Body of pancreas (tissue), 4 donors: ENCODE data around the gene C1orf74. TPM values are rescaled to one million over a fixed set of nuclear protein-coding genes. Genes with fewer than 3 reads are reported as not detected.

Source experiments
- ATAC-seq: fragments of 150-250 bp; one replicate; pipeline ENCODE4 v1.9.1; 2016
- DNase-seq, 4 donors: peaks; one replicate each; pipeline ENCODE4 v3.0.0-alpha.2; 2019
- H3K27ac ChIP-seq, 4 donors: fragments of 200-600 bp; sonication (generic); 1 replicate in 3 of 4; 2 replicates in 1 of 4; pipeline versions ENCODE4 v1.5.1 to v1.6.1; 2016 to 2019; ENCODE audit warnings: mild to moderate bottlenecking in 1 of 4, mixed read lengths in 1 of 4, moderate library complexity in 1 of 4
- H3K27me3 ChIP-seq, 2 donors: fragments of 200-600 bp; sonication (generic); one replicate each; pipeline ENCODE4 v1.6.0; 2016; ENCODE audit warnings: mild to moderate bottlenecking in 1 of 2
- H3K36me3 ChIP-seq, 2 donors: fragments of 200-600 bp; sonication (generic); replicated peaks in 1 of 2; 2 replicates each; pipeline ENCODE4 v1.5.1; 2016; ENCODE audit warnings: low read depth in 2 of 2; ENCODE audit not compliant: insufficient read depth in 1 of 2
- H3K4me1 ChIP-seq: fragments of 200-600 bp; sonication (generic); one replicate; pipeline ENCODE4 v1.6.0; 2016
- H3K4me3 ChIP-seq, 2 donors: fragments of 200-600 bp; sonication (generic); 1 replicate in 1 of 2; 2 replicates in 1 of 2; pipeline ENCODE4 v1.5.1; 2016 to 2019
- H3K9me3 ChIP-seq, 3 donors: fragments of 200-600 bp; sonication (generic); 1 replicate in 2 of 3; 2 replicates in 1 of 3; pipeline ENCODE4 v1.5.1; 2016
- POLR2A ChIP-seq, 3 donors: fragments of 450-650 bp; IDR thresholded peaks; one replicate each; pipeline ENCODE4 v1.6.1; 2016; ENCODE audit warnings: antibody characterized with exemption in 3 of 3, mild to moderate bottlenecking in 2 of 3
- whole genome bisulfite sequencing, 2 donors: methylation state at CpG; one replicate each; pipeline ENCODE4 v1.1.5; 2017; 5-methylcytosine and 5-hydroxymethylcytosine counted together
- intact Hi-C: fragments of 100-400 bp; cut with DNase I; formaldehyde crosslinking; loops from one replicate; pipeline ENCODE4 v1.15.1; 2023
- total RNA-seq, 2 donors: library from RNA; depleted of rRNA; stranded (reverse); fragments of >200 nt; gene quantifications; one replicate each; pipeline ENCODE4 v1.1.0, GENCODE V29; 2016
- TF ChIP-seq, protein P1 (sequence below), 7 experiments: fragments of 450-650 bp in 4 of 7; fragments of 200-600 bp in 3 of 7; sonication (generic) in 3 of 7; IDR thresholded peaks; one replicate each; pipeline ENCODE4 v1.5.1; 2016 to 2019; ENCODE audit warnings: antibody characterized with exemption in 7 of 7

The C1orf74 gene
- total RNA-seq, 2 donors from 2014 or later, result 0.33 to 1.0 TPM

DNA sequence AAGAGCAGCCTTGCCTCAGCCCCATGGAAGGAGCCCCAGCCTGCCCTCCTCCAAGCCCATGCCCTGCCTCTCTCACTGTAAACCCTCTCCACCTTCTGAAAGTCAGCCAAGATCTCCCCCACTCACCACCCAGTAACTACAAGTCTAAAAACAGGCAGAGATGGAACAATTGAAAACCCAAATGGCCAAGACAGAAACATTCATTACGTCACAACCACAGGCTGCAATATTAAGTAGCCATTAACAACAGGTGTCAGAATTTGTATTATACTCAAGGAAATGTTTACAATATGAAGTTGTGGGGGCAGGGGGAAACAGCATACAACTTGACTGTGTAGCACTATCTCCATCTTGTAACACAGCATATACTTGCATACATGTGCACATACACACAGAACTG lies 19.2 kb upstream of the C1orf74 start:
- DNase-seq (no peak), ATAC-seq (no peak)
- Histone ChIP-seq H3K36me3 (peaks cover 0 to 2% of the 10 kb centered on the region in 2 donors), H3K27ac (peak overlapping the region in 2 of 4 donors; percentile 76 to 80), H3K9me3 (no peaks in the 10 kb centered on the region), H3K27me3 (no peaks in the 10 kb centered on the region), H3K4me3 (no peak overlapping the region), H3K4me1 (peaks cover 52% of the 10 kb centered on the region)
- TF ChIP-seq POLR2A (IDR thresholded peaks at IDR 0.05), result no peak
- TF ChIP-seq, protein P1, sequence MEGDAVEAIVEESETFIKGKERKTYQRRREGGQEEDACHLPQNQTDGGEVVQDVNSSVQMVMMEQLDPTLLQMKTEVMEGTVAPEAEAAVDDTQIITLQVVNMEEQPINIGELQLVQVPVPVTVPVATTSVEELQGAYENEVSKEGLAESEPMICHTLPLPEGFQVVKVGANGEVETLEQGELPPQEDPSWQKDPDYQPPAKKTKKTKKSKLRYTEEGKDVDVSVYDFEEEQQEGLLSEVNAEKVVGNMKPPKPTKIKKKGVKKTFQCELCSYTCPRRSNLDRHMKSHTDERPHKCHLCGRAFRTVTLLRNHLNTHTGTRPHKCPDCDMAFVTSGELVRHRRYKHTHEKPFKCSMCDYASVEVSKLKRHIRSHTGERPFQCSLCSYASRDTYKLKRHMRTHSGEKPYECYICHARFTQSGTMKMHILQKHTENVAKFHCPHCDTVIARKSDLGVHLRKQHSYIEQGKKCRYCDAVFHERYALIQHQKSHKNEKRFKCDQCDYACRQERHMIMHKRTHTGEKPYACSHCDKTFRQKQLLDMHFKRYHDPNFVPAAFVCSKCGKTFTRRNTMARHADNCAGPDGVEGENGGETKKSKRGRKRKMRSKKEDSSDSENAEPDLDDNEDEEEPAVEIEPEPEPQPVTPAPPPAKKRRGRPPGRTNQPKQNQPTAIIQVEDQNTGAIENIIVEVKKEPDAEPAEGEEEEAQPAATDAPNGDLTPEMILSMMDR (IDR thresholded peaks at IDR 0.05), result no peak
- intact Hi-C loops, result no loop called here
- 40 to 59% methylated on average over 1 of the region's 1 CpG for WGBS, 2 donors

DNA sequence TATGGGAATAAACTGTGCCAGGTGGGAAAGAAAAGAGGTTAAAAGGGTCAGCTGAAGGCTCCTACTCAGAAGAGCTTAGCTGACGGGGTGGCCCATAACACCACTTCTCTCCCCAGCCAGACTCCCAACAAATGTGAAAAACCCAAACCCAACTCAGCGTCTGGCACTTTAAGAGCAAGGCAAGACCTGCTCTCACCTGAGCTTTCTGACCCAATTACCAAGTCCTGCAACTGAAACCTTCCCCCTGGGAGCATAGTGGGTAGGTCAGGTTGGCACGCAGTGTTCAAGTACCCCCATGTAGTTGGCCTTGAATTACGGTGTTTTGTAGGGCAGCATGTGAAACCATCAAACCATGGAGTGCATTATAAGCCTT lies 18.4 kb upstream of the C1orf74 start:
- intact Hi-C loops, result no loop called here

DNA sequence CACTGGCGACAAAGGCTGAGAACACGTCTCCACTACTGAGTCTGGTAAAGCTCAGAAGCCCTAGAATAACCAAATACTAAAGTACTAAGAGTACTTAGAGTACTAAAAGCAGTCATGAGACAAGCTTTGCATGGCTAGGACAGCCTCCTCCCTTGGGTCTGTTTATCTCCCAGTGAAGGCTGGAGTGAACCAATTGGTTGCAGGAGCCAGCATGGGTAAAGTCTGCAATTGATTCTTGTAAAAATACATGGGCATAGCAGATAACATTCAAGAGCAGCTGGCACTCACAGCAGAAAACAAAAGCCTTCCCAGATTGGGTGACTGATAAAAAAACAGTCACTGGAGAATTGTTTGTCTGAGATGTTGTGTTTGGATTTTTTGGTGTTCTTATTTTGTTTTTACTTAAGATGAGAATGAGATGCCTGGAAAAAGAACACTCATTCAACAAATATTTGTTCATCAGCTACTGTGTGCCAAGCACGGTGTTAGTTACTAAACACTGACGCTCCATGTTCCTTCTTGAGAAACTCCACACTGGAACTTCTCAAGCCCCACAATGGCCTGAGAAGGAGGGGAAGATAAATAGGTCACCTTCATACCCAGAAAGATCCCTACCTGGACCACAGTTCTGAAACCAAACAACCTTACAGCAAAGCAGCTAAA lies 17.9 kb upstream of the C1orf74 start:
- Histone ChIP-seq H3K36me3 (peaks cover 0 to 2% of the 10 kb centered on the region in 2 donors), H3K27me3 (no peaks in the 10 kb centered on the region), H3K4me1 (peaks cover 52% of the 10 kb centered on the region), H3K9me3 (no peaks in the 10 kb centered on the region), H3K4me3 (no peak overlapping the region), H3K27ac (peak overlapping the region; percentile 57 to 80 (median 72))
- WGBS, 2 donors, result 49 to 53% methylated on average over 4 of the region's 4 CpGs
- ATAC-seq (peak; percentile 18), DNase-seq (peak in 3 of 4 donors; percentile 31 to 49 (median 41))
- intact Hi-C loops, result no loop called here
- TF ChIP-seq, protein P1 (IDR thresholded peaks at IDR 0.05), result no peak
- TF ChIP-seq POLR2A (IDR thresholded peaks at IDR 0.05), result no peak

More for the DNA sequence above, 18.4 kb upstream of the C1orf74 start:
- no peak overlapping the region for H3K4me3 ChIP-seq
- 57 to 76% methylated on average over 4 of the region's 4 CpGs for WGBS, 2 donors
- no peak for DNase-seq
- TF ChIP-seq POLR2A (IDR thresholded peaks at IDR 0.05), result no peak
- TF ChIP-seq, protein P1 (IDR thresholded peaks at IDR 0.05), result no peak
- no peaks in the 10 kb centered on the region for H3K27me3 ChIP-seq
- H3K27ac ChIP-seq, result peak overlapping the region; percentile 57 to 80 (median 72)
- peaks cover 0 to 2% of the 10 kb centered on the region in 2 donors for H3K36me3 ChIP-seq
- no peak for ATAC-seq
- H3K9me3 ChIP-seq, result no peaks in the 10 kb centered on the region
- H3K4me1 ChIP-seq, result peaks cover 52% of the 10 kb centered on the region

DNA sequence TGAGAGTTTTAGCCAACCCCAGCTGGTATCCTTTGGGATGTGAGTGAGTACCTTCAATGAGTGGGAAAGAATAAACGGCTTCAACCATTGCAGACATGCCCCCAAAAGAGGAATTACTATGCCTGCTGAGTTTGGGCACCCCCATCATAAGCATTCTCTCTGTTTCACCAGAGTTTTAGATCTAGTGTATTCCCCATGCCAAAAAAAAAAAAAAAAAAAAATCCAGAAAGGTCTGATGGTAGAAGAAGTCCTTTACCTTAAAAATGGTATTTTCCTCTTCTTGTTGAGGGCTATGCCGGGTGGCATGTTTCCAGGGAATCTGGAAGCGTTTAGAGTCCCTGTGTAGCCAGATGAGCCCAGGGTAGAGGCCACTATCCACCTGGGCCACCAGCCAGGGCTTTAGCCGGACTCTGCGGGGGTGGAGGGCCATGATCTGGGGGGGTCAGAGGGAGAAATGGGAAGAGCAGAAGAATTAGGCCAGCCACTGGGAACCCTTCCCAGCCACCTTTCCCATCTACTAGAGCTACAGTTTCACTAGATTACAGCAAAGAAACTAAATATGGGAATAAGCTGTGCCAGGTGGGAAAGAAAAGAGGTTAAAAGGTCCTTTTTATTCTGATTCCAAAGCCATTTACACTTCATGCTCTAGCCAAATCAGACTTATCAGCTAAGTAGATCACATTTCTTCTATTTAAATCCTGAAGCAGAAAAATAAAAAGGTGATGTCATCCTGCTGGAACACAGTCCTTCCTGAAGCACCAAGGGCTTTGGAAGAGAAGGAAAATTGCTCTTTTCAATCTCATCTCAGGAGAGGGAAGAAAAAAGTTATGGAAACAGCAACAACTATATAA lies 16.9 kb upstream of the C1orf74 start:
- Histone ChIP-seq H3K36me3 (peaks cover 0 to 2% of the 10 kb centered on the region in 2 donors), H3K9me3 (no peaks in the 10 kb centered on the region), H3K27me3 (no peaks in the 10 kb centered on the region), H3K27ac (peak overlapping the region; percentile 57 to 80 (median 72)), H3K4me3 (no peak overlapping the region), H3K4me1 (peaks cover 53% of the 10 kb centered on the region)
- WGBS, 2 donors, result 55 to 66% methylated on average over 5 of the region's 5 CpGs
- intact Hi-C loops, result no loop called here
- ATAC-seq (peak; percentile 10), DNase-seq (peak in 1 of 4 donors; percentile 19)
- TF ChIP-seq, protein P1 (IDR thresholded peaks at IDR 0.05), result no peak
- no peak for TF ChIP-seq POLR2A (IDR thresholded peaks at IDR 0.05)
